Duodenal mucosa (tissue), 2 donors: ENCODE measurements around the gene FBRSL1.

Experiments
- H3K27ac ChIP-seq: one replicate; pipeline ENCODE4 v1.7.0; 2013; ENCODE audit warnings: low read depth, low read length
- H3K27me3 ChIP-seq, 2 donors: one replicate each; pipeline ENCODE4 v1.7.0; 2013; ENCODE audit warnings: low read length in 2 of 2, control low read depth in 1 of 2; ENCODE audit not compliant: insufficient read depth in 2 of 2, control insufficient read depth in 1 of 2
- H3K36me3 ChIP-seq, 2 donors: one replicate each; pipeline ENCODE4 v1.7.0; 2013; ENCODE audit warnings: low read length in 2 of 2, control low read depth in 1 of 2; ENCODE audit not compliant: insufficient read depth in 2 of 2, control insufficient read depth in 1 of 2
- H3K4me1 ChIP-seq, 2 donors: one replicate each; pipeline ENCODE4 v1.7.0; 2013; ENCODE audit warnings: low read length in 2 of 2, control low read depth in 1 of 2; ENCODE audit not compliant: insufficient read depth in 2 of 2, control insufficient read depth in 1 of 2
- H3K4me3 ChIP-seq, 2 donors: one replicate each; pipeline ENCODE4 v1.7.0; 2013; ENCODE audit warnings: low read length in 2 of 2, low read depth in 1 of 2
- H3K9ac ChIP-seq, 2 donors: one replicate each; pipeline ENCODE4 v1.7.0; 2013; ENCODE audit warnings: low read length in 2 of 2, low read depth in 1 of 2
- H3K9me3 ChIP-seq, 2 donors: one replicate each; pipeline ENCODE4 v1.7.0; 2013; ENCODE audit warnings: low read length in 2 of 2, control low read depth in 1 of 2; ENCODE audit not compliant: control insufficient read depth in 1 of 2

The FBRSL1 gene

GRCh38 chr12:132516095-132517012 lies 26.4 kb downstream of the FBRSL1 start:
- Histone ChIP-seq H3K9me3 (peaks cover 0 to 3% of the 10 kb centered on the region in 2 donors), H3K27ac (no peak overlapping the region), H3K4me1 (peaks cover 4 to 9% of the 10 kb centered on the region in 2 donors), H3K4me3 (no peak overlapping the region), H3K36me3 (peaks cover 0 to 15% of the 10 kb centered on the region in 2 donors), H3K27me3 (no peaks in the 10 kb centered on the region), H3K9ac (no peak overlapping the region)

- Histone ChIP-seq H3K36me3 (peaks cover 0 to 15% of the 10 kb centered on the region in 2 donors), H3K27me3 (no peaks in the 10 kb centered on the region), H3K4me3 (no peak overlapping the region), H3K4me1 (peaks cover 4 to 9% of the 10 kb centered on the region in 2 donors), H3K27ac (no peak overlapping the region), H3K9ac (peak overlapping the region in 1 of 2 donors; percentile 13), H3K9me3 (peaks cover 0 to 3% of the 10 kb centered on the region in 2 donors)
These were observed 27.2 kb downstream of the FBRSL1 start for GRCh38 chr12:132517013-132517739.

GRCh38 chr12:132517740-132518100 lies 27.8 kb downstream of the FBRSL1 start:
- Histone ChIP-seq H3K27ac (no peak overlapping the region), H3K4me1 (peaks cover 4 to 9% of the 10 kb centered on the region in 2 donors), H3K4me3 (no peak overlapping the region), H3K36me3 (peaks cover 0 to 15% of the 10 kb centered on the region in 2 donors), H3K9ac (no peak overlapping the region), H3K9me3 (peaks cover 0 to 3% of the 10 kb centered on the region in 2 donors), H3K27me3 (no peaks in the 10 kb centered on the region)

- Histone ChIP-seq H3K4me3 (no peak overlapping the region), H3K27me3 (no peaks in the 10 kb centered on the region), H3K36me3 (peaks cover 0 to 15% of the 10 kb centered on the region in 2 donors), H3K9ac (no peak overlapping the region), H3K4me1 (peaks cover 4 to 9% of the 10 kb centered on the region in 2 donors), H3K27ac (no peak overlapping the region), H3K9me3 (peaks cover 0 to 3% of the 10 kb centered on the region in 2 donors)
These were observed 28.5 kb downstream of the FBRSL1 start for GRCh38 chr12:132518354-132518992.

- H3K27ac ChIP-seq: no peak overlapping the region
- no peaks in the 10 kb centered on the region for H3K27me3 ChIP-seq
- H3K9me3 ChIP-seq: peaks cover 0 to 3% of the 10 kb centered on the region in 2 donors
- peaks cover 0 to 15% of the 10 kb centered on the region in 2 donors for H3K36me3 ChIP-seq
- peaks cover 7 to 9% of the 10 kb centered on the region in 2 donors for H3K4me1 ChIP-seq
- H3K9ac ChIP-seq: no peak overlapping the region
- H3K4me3 ChIP-seq: no peak overlapping the region
These were observed 30.7 kb downstream of the FBRSL1 start for GRCh38 chr12:132520421-132521199.

- Histone ChIP-seq H3K9me3 (peaks cover 0 to 3% of the 10 kb centered on the region in 2 donors), H3K36me3 (peaks cover 0 to 15% of the 10 kb centered on the region in 2 donors), H3K27ac (no peak overlapping the region), H3K4me1 (peaks cover 7 to 9% of the 10 kb centered on the region in 2 donors), H3K9ac (no peak overlapping the region), H3K27me3 (no peaks in the 10 kb centered on the region), H3K4me3 (no peak overlapping the region)
These were observed 31.2 kb downstream of the FBRSL1 start for GRCh38 chr12:132521200-132521580.

GRCh38 chr12:132521712-132522292 lies 31.9 kb downstream of the FBRSL1 start:
- peaks cover 7 to 9% of the 10 kb centered on the region in 2 donors for H3K4me1 ChIP-seq
- H3K36me3 ChIP-seq: peaks cover 0 to 12% of the 10 kb centered on the region in 2 donors
- no peak overlapping the region for H3K27ac ChIP-seq
- no peaks in the 10 kb centered on the region for H3K27me3 ChIP-seq
- H3K9ac ChIP-seq: no peak overlapping the region
- no peak overlapping the region for H3K4me3 ChIP-seq
- peaks cover 0 to 3% of the 10 kb centered on the region in 2 donors for H3K9me3 ChIP-seq

GRCh38 chr12:132522592-132523380 lies 32.8 kb downstream of the FBRSL1 start:
- Histone ChIP-seq H3K27ac (no peak overlapping the region), H3K4me1 (peaks cover 0 to 3% of the 10 kb centered on the region in 2 donors), H3K4me3 (no peak overlapping the region), H3K36me3 (peaks cover 0 to 11% of the 10 kb centered on the region in 2 donors), H3K9me3 (peaks cover 0 to 3% of the 10 kb centered on the region in 2 donors), H3K9ac (no peak overlapping the region), H3K27me3 (no peaks in the 10 kb centered on the region)
